Lung (tissue), 12 donors: ENCODE measurements around the gene ABCD3. TPM values are rescaled to one million over a fixed set of nuclear protein-coding genes. Genes with fewer than 3 reads are reported as not detected.

ENCODE experiments used
- ATAC-seq: fragments of 200-7000 bp; cut with Tn5 transposase; one replicate; pipeline ENCODE4 v1.9.1; 2020; ENCODE audit warnings: moderate number of reproducible peaks; ENCODE audit not compliant: insufficient read depth, low FRiP score
- DNase-seq, 3 donors: peaks; one replicate each; pipeline ENCODE4 v3.0.0-alpha.2; 2013 to 2017
- H3K27ac ChIP-seq, 2 donors: one replicate each; pipeline ENCODE4 v1.5.1; 2013; ENCODE audit warnings: mild to moderate bottlenecking in 2 of 2, moderate library complexity in 2 of 2, control low read depth in 1 of 2, inconsistent platforms in 1 of 2, low read depth in 1 of 2, low read length in 1 of 2
- H3K27me3 ChIP-seq, 3 donors: one replicate each; pipeline ENCODE4 v1.5.1; 2013; ENCODE audit warnings: low read length in 2 of 3; ENCODE audit not compliant: control insufficient read depth in 3 of 3, insufficient read depth in 3 of 3
- H3K36me3 ChIP-seq, 4 donors: one replicate each; pipeline ENCODE4 v1.5.1; 2013; ENCODE audit warnings: low read length in 4 of 4, mild to moderate bottlenecking in 1 of 4, moderate library complexity in 1 of 4; ENCODE audit not compliant: control insufficient read depth in 4 of 4, insufficient read depth in 4 of 4
- H3K4me1 ChIP-seq, 5 donors: one replicate each; pipeline ENCODE4 v1.5.1; 2013; ENCODE audit warnings: low read length in 5 of 5, mild to moderate bottlenecking in 2 of 5, moderate library complexity in 1 of 5; ENCODE audit not compliant: control insufficient read depth in 5 of 5, insufficient read depth in 5 of 5
- H3K4me3 ChIP-seq: one replicate; pipeline ENCODE4 v1.5.1; 2013; ENCODE audit warnings: mild to moderate bottlenecking, control low read depth, moderate library complexity
- H3K9ac ChIP-seq, 2 donors: one replicate each; pipeline ENCODE4 v1.5.1; 2013; ENCODE audit warnings: low read length in 2 of 2, control low read depth in 1 of 2; ENCODE audit not compliant: insufficient read depth in 1 of 2
- H3K9me3 ChIP-seq, 4 donors: one replicate each; pipeline ENCODE4 v1.5.1; 2013; ENCODE audit warnings: low read length in 3 of 4, mild to moderate bottlenecking in 1 of 4, moderate library complexity in 1 of 4; ENCODE audit not compliant: control insufficient read depth in 4 of 4, insufficient read depth in 3 of 4
- CTCF ChIP-seq: IDR thresholded peaks from 2 replicates; pipeline ENCODE4 v1.5.1; 2012; ENCODE audit warnings: mild to moderate bottlenecking; ENCODE audit errors: control extremely low read depth, extremely low read depth
- WGBS, 2 donors: extraction: QIAGEN DNeasy Blood & Tissue Kit; methylation state at CpG; one replicate each; pipeline ENCODE4 v1.1.7; 2013; 5-methylcytosine and 5-hydroxymethylcytosine counted together
- polyA plus RNA-seq, 2 donors: library from polyadenylated mRNA; stranded (reverse); fragments of 200-250 nt; gene quantifications; one replicate each; pipeline ENCODE4 v1.2.1, GENCODE V29; 2013
- total RNA-seq, 2 donors: library from RNA; depleted of rRNA in 1 of 2; stranded (reverse); fragments of >200 nt in 1 of 2; gene quantifications; one replicate each; pipeline ENCODE4 v1.2.1, GENCODE V29; 2014 to 2021
- donor health status: control.
- donor health status: control.
- donor health status: Bipolar disorder and iron deficiency.
- donor health status: healthy.
- donor health status: DM: yes; HTN: yes; CAD: no.

The ABCD3 gene
- total and polyA plus RNA-seq, 4 donors = 28.5 to 80.7 (median 43.8) TPM

DNA sequence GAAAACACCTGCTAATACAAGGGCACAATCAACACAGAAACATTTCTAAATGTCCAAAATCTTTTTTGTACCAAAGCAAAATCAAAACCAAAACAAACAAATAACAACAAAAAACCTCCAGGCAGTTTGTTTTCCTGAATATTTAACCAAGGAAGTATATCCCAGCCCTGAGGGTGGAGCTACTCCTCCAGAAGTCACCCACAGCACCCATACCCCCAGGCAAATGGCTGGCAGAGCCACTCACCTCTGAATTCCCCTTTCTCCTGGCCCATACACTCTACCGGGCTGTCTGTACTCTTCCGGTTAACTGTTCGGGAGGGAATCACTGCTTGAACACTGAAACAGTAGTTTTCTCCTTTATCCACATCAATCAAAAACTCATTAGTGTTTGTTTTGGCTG is 113.9 kb downstream of the ABCD3 start:
- TF ChIP-seq CTCF = no peak
- DNase-seq (no peak), ATAC-seq (no peak)
- no peaks in the 10 kb centered on the region for H3K9me3 ChIP-seq
- H3K36me3 ChIP-seq = peaks cover 0 to 17% (median 7%) of the 10 kb centered on the region in 4 donors
- no peak overlapping the region for H3K9ac ChIP-seq
- 74 to 88% methylated on average over 3 of the region's 3 CpGs for WGBS, 2 donors
- no peaks in the 10 kb centered on the region for H3K27me3 ChIP-seq
- peaks cover 0 to 4% (median 0%) of the 10 kb centered on the region in 5 donors for H3K4me1 ChIP-seq
- H3K27ac ChIP-seq = no peak overlapping the region
- H3K4me3 ChIP-seq = no peak overlapping the region

- no peak overlapping the region for H3K4me3 ChIP-seq
These were observed 116.9 kb downstream of the ABCD3 start for GRCh38 chr1:94535095-94535494.

DNA sequence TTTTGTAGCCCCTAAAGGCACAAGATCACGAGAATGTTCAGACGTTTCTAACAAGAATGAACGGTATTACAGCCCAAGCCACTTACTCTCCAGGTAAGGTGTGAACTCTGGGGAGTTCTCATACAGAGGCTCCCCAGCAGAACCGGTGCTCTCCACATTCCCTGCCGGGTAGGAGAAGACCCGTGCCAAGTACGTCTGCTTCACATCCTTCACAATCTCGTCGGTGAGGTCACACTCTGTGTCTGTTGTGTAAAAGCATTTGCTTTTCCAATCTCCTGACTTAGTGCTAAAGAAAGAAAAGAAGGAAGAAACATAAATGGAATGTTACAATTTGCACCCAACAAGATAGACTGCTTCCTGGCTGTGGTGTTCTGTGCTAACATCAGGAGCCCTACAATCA is 117.7 kb downstream of the ABCD3 start:
- Histone ChIP-seq H3K9me3 (peaks cover 0 to 2% (median 0%) of the 10 kb centered on the region in 4 donors), H3K27ac (peak overlapping the region in 1 of 2 donors; percentile 55), H3K27me3 (peaks cover 0 to 3% (median 2%) of the 10 kb centered on the region in 3 donors), H3K36me3 (peaks cover 0 to 9% (median 3%) of the 10 kb centered on the region in 4 donors), H3K4me3 (no peak overlapping the region), H3K9ac (no peak overlapping the region), H3K4me1 (peaks cover 0 to 8% (median 2%) of the 10 kb centered on the region in 5 donors)
- DNase-seq = no peak
- TF ChIP-seq CTCF = no peak
- ATAC-seq = no peak
- WGBS, 2 donors = 69 to 86% methylated on average over 9 of the region's 9 CpGs

More at GRCh38 chr1:94535095-94535494, 116.9 kb downstream of the ABCD3 start:
- H3K27ac ChIP-seq = peak overlapping the region in 1 of 2 donors; percentile 3
- peaks cover 0 to 8% (median 0%) of the 10 kb centered on the region in 5 donors for H3K4me1 ChIP-seq
- WGBS, 2 donors = 92 to 93% methylated on average over 5 of the region's 5 CpGs
- peaks cover 0 to 2% (median 0%) of the 10 kb centered on the region in 3 donors for H3K27me3 ChIP-seq
- ATAC-seq (no peak), DNase-seq (no peak)
- peaks cover 0 to 2% (median 0%) of the 10 kb centered on the region in 4 donors for H3K9me3 ChIP-seq
- H3K36me3 ChIP-seq = peaks cover 0 to 11% (median 5%) of the 10 kb centered on the region in 4 donors
- TF ChIP-seq CTCF = no peak
- H3K9ac ChIP-seq = no peak overlapping the region

- H3K4me3 ChIP-seq = no peak overlapping the region
- DNase-seq = no peak
- no peak overlapping the region for H3K9ac ChIP-seq
- ATAC-seq = no peak
- H3K27me3 ChIP-seq = peaks cover 0 to 3% (median 2%) of the 10 kb centered on the region in 3 donors
- peak overlapping the region in 1 of 2 donors; percentile 56 for H3K27ac ChIP-seq
- 73 to 88% methylated on average over 6 of the region's 6 CpGs for WGBS, 2 donors
- H3K9me3 ChIP-seq = peaks cover 0 to 2% (median 0%) of the 10 kb centered on the region in 4 donors
- peaks cover 0 to 4% (median under 1%) of the 10 kb centered on the region in 4 donors for H3K36me3 ChIP-seq
- no peak for TF ChIP-seq CTCF
- peaks cover 0 to 14% (median 2%) of the 10 kb centered on the region in 5 donors for H3K4me1 ChIP-seq
These were observed 119.1 kb downstream of the ABCD3 start for GRCh38 chr1:94537254-94537653.
